GM21825 (cell line): Measurements from ENCODE around the gene SNTG2.

Experiments used
- ATAC-seq: cut with Tn5 transposase; IDR thresholded peaks from one replicate; pipeline ENCODE4 v1.9.1; 2021; ENCODE audit warnings: mild to moderate bottlenecking, moderate library complexity; ENCODE audit not compliant: unreplicated experiment

Gene SNTG2

GRCh38 chr2:987789-988188 lies 37.1 kb downstream of the SNTG2 start:
- ATAC-seq = no peak

DNA sequence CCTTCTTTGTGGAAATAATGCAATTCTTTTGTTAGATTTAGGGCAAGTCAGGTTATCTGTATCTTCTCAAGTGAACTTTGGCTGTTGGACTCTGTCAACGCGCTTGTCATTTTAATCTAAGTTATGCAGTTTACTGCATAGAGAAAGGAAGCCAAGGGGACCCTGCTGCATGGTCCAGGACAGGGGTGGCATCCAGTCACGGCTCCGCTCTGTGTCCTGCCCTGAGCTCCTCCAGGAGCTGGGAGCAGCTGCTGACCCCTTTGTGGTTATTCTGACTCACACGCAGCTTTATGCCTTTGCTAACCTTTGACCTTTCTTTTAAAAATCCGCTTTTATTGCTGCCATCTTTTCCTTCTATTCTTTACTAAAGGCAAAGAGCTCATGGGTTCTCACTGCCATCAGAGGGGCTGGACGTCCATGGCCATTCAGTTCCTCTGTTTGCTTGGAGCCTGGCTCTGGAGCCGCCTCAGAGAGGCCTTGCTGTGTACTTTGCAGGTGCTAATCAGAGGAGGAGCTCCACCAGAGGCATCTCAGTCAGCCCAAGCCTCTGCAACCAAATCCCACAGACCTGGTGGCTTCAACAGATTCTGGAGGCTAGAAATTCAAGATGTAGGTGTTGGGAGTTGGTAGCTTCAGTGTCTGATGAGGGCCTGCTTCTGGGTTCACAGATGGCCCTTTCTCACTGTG lies 39.3 kb downstream of the SNTG2 start:
- ATAC-seq = no peak

- no peak for ATAC-seq
Measured at GRCh38 chr2:990970-991369, 40.3 kb downstream of the SNTG2 start.

DNA sequence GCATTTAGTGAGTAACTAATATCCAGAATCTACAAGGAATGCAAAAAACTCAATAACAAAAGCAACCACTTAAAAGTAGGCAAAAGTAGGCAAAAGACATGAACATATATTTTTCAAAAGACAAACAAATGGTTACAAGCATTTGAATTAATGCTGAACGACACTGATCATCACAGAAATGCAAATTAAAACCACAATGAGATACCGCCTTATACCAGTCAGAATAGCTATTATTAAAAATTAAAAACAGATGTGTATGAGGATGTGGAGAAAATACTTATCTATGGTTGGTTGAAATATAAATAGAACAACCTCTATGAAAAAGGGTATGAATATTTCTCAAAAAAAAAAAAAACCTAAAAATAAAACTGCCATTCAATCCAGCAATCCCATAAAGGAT lies 51.7 kb downstream of the SNTG2 start:
- ATAC-seq = no peak

GRCh38 chr2:1004398-1004797 lies 53.7 kb downstream of the SNTG2 start:
- no peak for ATAC-seq

- no peak for ATAC-seq
Measured at GRCh38 chr2:1010415-1010930, 59.8 kb downstream of the SNTG2 start.

- ATAC-seq = no peak
Measured at GRCh38 chr2:1011006-1011405, 60.4 kb downstream of the SNTG2 start.

GRCh38 chr2:1011985-1012384 lies 61.3 kb downstream of the SNTG2 start:
- ATAC-seq = no peak

DNA sequence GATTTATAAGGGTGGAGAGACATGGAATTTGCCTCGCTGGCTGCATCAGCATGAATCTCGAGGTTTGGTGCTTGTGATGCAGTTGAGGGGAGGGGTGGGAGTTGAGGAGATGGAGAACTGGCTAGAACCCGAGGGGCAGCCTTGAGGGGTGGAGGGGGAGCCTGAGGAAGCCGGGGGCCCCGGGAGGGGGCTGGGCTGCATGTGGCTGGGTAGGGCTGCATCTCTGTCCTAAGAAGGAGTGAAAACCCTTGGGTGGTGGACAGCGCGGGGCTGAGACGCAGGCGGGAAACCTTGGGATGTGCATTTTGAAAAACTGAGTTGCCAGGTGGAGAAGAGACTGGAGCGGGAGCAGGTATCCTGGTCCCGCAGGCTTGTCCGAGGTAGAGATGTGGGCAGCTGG lies 64.2 kb downstream of the SNTG2 start:
- ATAC-seq = no peak

GRCh38 chr2:1016500-1016899 lies 65.9 kb downstream of the SNTG2 start:
- no peak for ATAC-seq

DNA sequence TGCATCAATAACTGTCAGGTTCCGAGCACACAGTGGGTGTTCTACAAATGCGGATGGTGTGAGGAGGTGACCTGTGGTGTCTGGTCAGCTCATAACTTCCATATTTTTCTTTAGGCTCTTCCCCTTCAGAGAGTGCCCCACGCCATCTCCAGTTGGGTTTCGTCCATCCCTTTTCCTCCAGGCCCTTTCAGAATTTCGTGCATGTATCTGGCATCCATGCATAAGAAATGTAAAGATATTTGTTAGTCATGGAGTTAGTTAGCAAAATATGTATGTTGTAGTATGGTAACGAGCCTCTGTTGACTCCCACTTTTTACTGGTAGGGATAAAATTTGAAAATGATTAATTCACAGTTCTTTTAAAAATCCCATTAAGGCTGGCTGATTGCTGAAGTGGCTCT lies 67.2 kb downstream of the SNTG2 start:
- ATAC-seq = no peak

GRCh38 chr2:1020206-1020605 lies 69.6 kb downstream of the SNTG2 start:
- no peak for ATAC-seq

DNA sequence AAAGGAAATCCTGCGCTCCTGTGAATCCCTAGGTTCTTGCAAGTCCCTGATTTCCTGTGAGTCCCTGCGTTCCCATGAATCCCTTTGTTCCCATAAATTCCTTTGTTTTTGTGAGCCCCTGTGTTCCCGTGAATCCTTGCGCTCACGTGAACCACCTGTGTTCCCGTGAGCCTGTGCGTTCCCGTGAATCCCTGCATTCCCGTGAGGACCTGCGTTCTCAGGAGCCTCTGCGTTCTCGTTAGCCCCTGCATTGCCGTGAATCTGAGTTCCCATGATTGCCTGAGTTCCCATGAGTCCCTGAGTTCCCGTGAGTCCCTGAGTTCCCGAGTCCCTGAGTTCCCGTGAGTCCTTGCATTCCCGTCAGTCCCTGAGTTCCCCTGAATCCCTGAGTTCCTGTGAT lies 71.5 kb downstream of the SNTG2 start:
- ATAC-seq = no peak

GRCh38 chr2:1024981-1025380 lies 74.3 kb downstream of the SNTG2 start:
- no peak for ATAC-seq

GRCh38 chr2:1026141-1026540 lies 75.5 kb downstream of the SNTG2 start:
- no peak for ATAC-seq

- ATAC-seq = no peak
Measured at GRCh38 chr2:1028831-1029230, 78.2 kb downstream of the SNTG2 start.

DNA sequence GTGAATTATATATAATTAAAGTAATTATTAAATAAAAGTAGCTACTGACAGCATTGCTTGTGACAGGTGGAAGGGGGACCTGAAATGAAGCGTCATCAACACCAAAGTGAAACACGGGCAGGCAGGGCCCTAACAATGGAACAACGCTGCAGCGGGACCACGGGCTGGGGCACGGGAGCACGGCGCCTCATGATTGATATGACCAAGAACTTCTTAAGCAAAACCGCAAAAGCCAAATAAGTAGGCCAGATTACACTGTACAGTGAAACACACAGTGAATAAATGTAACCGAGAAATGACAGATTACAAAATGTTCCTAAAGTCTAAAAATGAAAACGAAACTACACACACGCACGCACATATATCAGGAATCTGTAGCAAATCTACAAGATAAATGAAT lies 81.4 kb downstream of the SNTG2 start:
- no peak for ATAC-seq

- ATAC-seq = no peak
Measured at GRCh38 chr2:1033069-1033468, 82.4 kb downstream of the SNTG2 start.

GRCh38 chr2:1037066-1037465 lies 86.4 kb downstream of the SNTG2 start:
- no peak for ATAC-seq

GRCh38 chr2:1039549-1039948 lies 88.9 kb downstream of the SNTG2 start:
- ATAC-seq = no peak

DNA sequence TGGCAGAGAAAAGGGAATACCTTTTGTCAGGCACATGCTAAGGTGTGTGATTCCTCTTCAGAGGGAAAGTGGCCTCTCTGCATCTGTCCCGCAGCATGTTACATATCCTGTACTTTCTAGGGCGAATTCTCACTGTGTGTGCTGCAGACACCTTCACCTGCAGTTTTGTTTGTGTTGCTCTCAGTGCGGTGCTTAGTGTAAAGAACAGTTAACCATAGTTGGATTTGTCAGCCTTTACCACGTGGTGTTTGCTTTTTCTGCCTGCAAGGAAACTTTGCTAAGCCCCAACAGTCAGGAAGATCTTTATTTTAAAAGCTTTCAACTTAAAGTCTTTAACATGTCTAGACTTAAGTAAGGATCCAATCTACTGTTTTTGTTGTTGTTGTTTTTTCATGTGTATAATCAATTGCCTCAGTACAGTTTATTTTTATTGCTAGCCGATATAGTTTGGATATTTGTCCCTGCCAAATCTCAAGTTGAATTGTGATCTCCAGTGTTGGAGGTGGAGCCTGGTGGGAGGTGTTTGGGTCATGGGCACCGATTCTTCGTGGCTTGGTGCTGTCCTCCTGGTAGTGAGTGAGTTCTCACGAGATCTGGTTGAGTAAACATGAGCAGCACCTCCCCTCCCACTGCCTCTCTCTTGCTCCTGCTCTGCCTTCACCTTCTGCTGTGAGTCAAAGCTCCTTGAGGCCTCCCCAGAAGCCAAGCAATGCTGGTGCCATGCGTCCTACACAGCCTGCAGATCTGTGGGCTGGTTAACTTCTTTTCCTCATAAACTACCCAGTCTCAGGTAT lies 90.6 kb downstream of the SNTG2 start:
- no peak for ATAC-seq

DNA sequence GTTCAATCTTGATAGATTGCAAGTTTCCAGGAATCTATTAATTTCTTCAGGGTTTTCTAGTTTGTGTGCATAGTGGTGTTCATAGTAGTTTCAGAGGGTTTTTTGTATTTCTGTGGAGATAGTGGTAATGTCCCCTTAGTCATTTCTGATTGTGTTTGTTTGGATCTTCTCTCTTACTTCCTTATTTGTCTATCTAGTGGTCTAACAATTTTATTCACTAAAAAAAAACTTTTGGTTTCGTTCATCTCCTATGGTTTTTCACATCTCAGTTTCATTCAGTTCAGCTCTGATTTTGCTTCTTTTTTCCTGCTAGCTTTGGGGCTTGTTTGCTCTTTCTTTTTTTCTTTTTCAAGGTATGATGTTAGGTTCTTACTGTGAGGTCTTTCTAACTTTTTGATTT lies 94.5 kb downstream of the SNTG2 start:
- no peak for ATAC-seq
